K562 (cell line): ENCODE data around the gene RNF151. TPM values are rescaled to one million over a fixed set of nuclear protein-coding genes. Genes with fewer than 3 reads are reported as not detected.
A peak's percentile ranks its signal among the peaks of the same experiment; 100 is the strongest.

Experiments
- ATAC-seq: fragments of 200-7000 bp; cut with Tn5 transposase; 3 replicates; pipeline ENCODE4 v1.9.1; 2020; ENCODE audit warnings: moderate library complexity
- BruUV-seq: library from RNA; stranded (reverse); fragments of 400-500 nt; replicated peaks from 2 replicates; lab custom pipeline; 2021; lab: Mats Ljungman, UMichigan
- CTCF ChIA-PET: fragments of 300-600 bp; formaldehyde crosslinking; extraction: SDS; loops from one replicate; lab custom pipeline; 2021; ENCODE audit warnings: low intra/inter-chr PET ratio; lab: Yijun Ruan, JAX
- POLR2A ChIA-PET: fragments of 300-600, 350-650 bp; sonication (Branson Sonifier 250); formaldehyde crosslinking; extraction: SDS; loops from one replicate; lab custom pipeline; 2021; ENCODE audit warnings: antibody characterized with exemption, inconsistent platforms; lab: Yijun Ruan, JAX
- DNase-seq, 4 experiments: peaks; one replicate each; pipeline versions ENCODE4 v3.0.0 to v3.0.0-alpha.2; 2011 to 2018; ENCODE audit warnings: low spot score in 3 of 4, mixed read lengths in 3 of 4; ENCODE audit errors: extremely low read depth in 1 of 4
- FAIRE-seq: peaks from 2 replicates; lab custom pipeline; 2011; peaks lifted over from hg19 to GRCh38; lab: Jason Lieb, UNC
- H2AFZ ChIP-seq: 2 replicates; pipeline ENCODE4 v1.6.0; 2011; ENCODE audit warnings: low read depth, low read length, control low read depth, inconsistent platforms
- H3K27ac ChIP-seq: fragments of 200-600 bp; 3 replicates; pipeline ENCODE4 v1.8.0; 2011; ENCODE audit warnings: low read depth, mild to moderate bottlenecking, control low read depth, inconsistent platforms, low read length, moderate library complexity, mixed read lengths; ENCODE audit errors: extremely low read depth
- H3K27me3 ChIP-seq, 2 experiments: fragments of 300-600 bp in 1 of 2; 2 replicates in 1 of 2; 3 replicates in 1 of 2; pipeline versions ENCODE4 v1.6.0 to v1.8.0; 2011; ENCODE audit warnings: inconsistent platforms in 2 of 2, low read length in 2 of 2, mild to moderate bottlenecking in 1 of 2, mixed read lengths in 1 of 2, moderate library complexity in 1 of 2; ENCODE audit not compliant: control insufficient read depth in 2 of 2, insufficient read depth in 2 of 2
- H3K36me3 ChIP-seq: fragments of 300-600 bp; 3 replicates; pipeline ENCODE4 v1.8.0; 2011; ENCODE audit warnings: mild to moderate bottlenecking, low read length, inconsistent platforms; ENCODE audit not compliant: control insufficient read depth, insufficient read depth
- H3K4me1 ChIP-seq, 2 experiments: fragments of 200-600 bp in 1 of 2; replicated peaks in 1 of 2; 2 replicates in 1 of 2; 3 replicates in 1 of 2; pipeline versions ENCODE4 v1.5.1 to v1.8.0; 2011; ENCODE audit warnings: inconsistent platforms in 2 of 2, low read length in 2 of 2, mild to moderate bottlenecking in 1 of 2, mixed read lengths in 1 of 2, moderate library complexity in 1 of 2; ENCODE audit not compliant: control insufficient read depth in 2 of 2, insufficient read depth in 2 of 2
- H3K4me2 ChIP-seq: 2 replicates; pipeline ENCODE4 v1.6.1; 2011; ENCODE audit warnings: low read length, control low read depth, inconsistent platforms, mixed read lengths; ENCODE audit not compliant: insufficient read depth
- H3K4me3 ChIP-seq: fragments of 200-600 bp; sonication (generic), shearing (Covaris generic); 2 replicates; pipeline ENCODE4 v1.5.1; 2016; ENCODE audit warnings: control low read depth, inconsistent platforms
- H3K79me2 ChIP-seq: fragments of 200-600 bp; 3 replicates; pipeline ENCODE4 v1.8.0; 2011; ENCODE audit warnings: low read length, inconsistent platforms; ENCODE audit not compliant: control insufficient read depth, insufficient read depth
- H3K9ac ChIP-seq, 2 experiments: 2 replicates each; pipeline versions ENCODE4 v1.6.0 to v1.6.1; 2011; ENCODE audit warnings: low read depth in 2 of 2, low read length in 2 of 2, control low read depth in 1 of 2, inconsistent platforms in 1 of 2, mild to moderate bottlenecking in 1 of 2, mixed read lengths in 1 of 2; ENCODE audit not compliant: insufficient read depth in 1 of 2
- H3K9me1 ChIP-seq: one replicate; pipeline ENCODE4 v1.6.0; 2011; ENCODE audit warnings: inconsistent platforms, mild to moderate bottlenecking, low read length, moderate library complexity; ENCODE audit not compliant: control insufficient read depth, insufficient read depth
- H3K9me3 ChIP-seq: replicated peaks from 2 replicates; pipeline ENCODE4 v1.5.1; 2011; ENCODE audit warnings: low read depth, low read length, inconsistent platforms; ENCODE audit not compliant: control insufficient read depth, insufficient read depth
- H4K20me1 ChIP-seq: replicated peaks from 2 replicates; pipeline ENCODE4 v1.6.1; 2011; ENCODE audit warnings: low read length, inconsistent platforms, mixed read lengths; ENCODE audit not compliant: control insufficient read depth, insufficient read depth
- MTA2 ChIP-seq: fragments of 450-650 bp; IDR thresholded peaks from 2 replicates; pipeline ENCODE4 v1.6.1; 2016; ENCODE audit warnings: low read depth
- NCOA4 ChIP-seq: fragments of 450-650 bp; IDR thresholded peaks from 2 replicates; pipeline ENCODE4 v1.6.1; 2018; ENCODE audit warnings: mild to moderate bottlenecking; ENCODE audit not compliant: partially characterized antibody
- POLR2A ChIP-seq: fragments of 450-650 bp; conservative IDR thresholded peaks from 2 replicates; pipeline ENCODE4 v1.6.1; 2016
- POLR2G ChIP-seq: fragments of 200-400 bp; formaldehyde crosslinking; IDR thresholded peaks from 2 replicates; pipeline ENCODE4 v1.6.1; 2017; ENCODE audit warnings: low read depth, mild to moderate bottlenecking, antibody characterized with exemption, low read length, moderate library complexity
- RBFOX2 ChIP-seq: fragments of 200-400 bp; formaldehyde crosslinking; IDR thresholded peaks from 2 replicates; pipeline ENCODE4 v1.6.1; 2017; ENCODE audit warnings: low read depth, mild to moderate bottlenecking, low read length, moderate library complexity
- RFX7 ChIP-seq: fragments of 250-450 bp; sonication (Bioruptor Pico); IDR thresholded peaks from 2 replicates; pipeline ENCODE4 v1.5.1; 2021; ENCODE audit warnings: mild to moderate bottlenecking
- ZBTB33 ChIP-seq: sonication (generic); formaldehyde crosslinking; IDR thresholded peaks from 2 replicates; pipeline ENCODE4 v1.8.1; 2023; ENCODE audit warnings: mild to moderate bottlenecking, missing genetic modification reagents
- ZNF79 ChIP-seq: fragments of 250-450 bp; sonication (Bioruptor Pico); IDR thresholded peaks from 2 replicates; pipeline ENCODE4 v1.4.0; 2020; ENCODE audit warnings: low read depth, mild to moderate bottlenecking, moderate library complexity
- WGBS: fragments of 100-300 bp; shearing (Covaris generic); methylation state at CpG from one replicate; pipeline ENCODE4 v1.1.6; 2016; ENCODE audit warnings: low coverage, mixed read lengths; ENCODE audit not compliant: insufficient coverage; ENCODE audit errors: missing lambda C conversion rate; 5-methylcytosine and 5-hydroxymethylcytosine counted together
- in situ Hi-C: fragments of 300-500 bp; cut with MboI; formaldehyde crosslinking; loops from 4 replicates; pipeline ENCODE4 v1.15.0; 2018; ENCODE audit warnings: inconsistent platforms, mixed read lengths
- intact Hi-C: fragments of 100-400 bp; cut with micrococcal nuclease; formaldehyde crosslinking; loops from 2 replicates; pipeline ENCODE4 v1.14.2; 2022
- polyA plus RNA-seq, 8 experiments: library from polyadenylated mRNA; depleted of rRNA in 4 of 8; stranded (reverse) in 5 of 8; unstranded in 3 of 8; fragments of >200 nt; fragmentation: Nextera tagmentation in 2 of 8; fragmentation: Illumina TruSeq in 1 of 8; extraction: Ambion mirVana in 2 of 8; extraction: Trizol in 1 of 8; gene quantifications; 2 replicates each; pipeline versions ENCODE4 v1.2.1 to v1.2.3, GENCODE V29; 2011 to 2014; ENCODE audit warnings: inconsistent platforms in 1 of 8, missing spikeins in 1 of 8
- total RNA-seq, 7 experiments: library from RNA; depleted of rRNA in 6 of 7; stranded (reverse); fragments of >200 nt in 6 of 7; fragmentation: Illumina TruSeq in 2 of 7; extraction: Trizol in 2 of 7; gene quantifications; 2 replicates each; pipeline versions ENCODE4 v1.2.1 to v1.2.3, GENCODE V29; 2011 to 2021; ENCODE audit warnings: low replicate concordance in 1 of 7

RNF151 gene
- total and polyA plus RNA-seq, 9 of the 15 experiments (the other 6 are each of a cell fraction or from before 2014, with no cell fraction given): not detected

- peak; percentile 36; the same call in 1 of the 2 replicates for TF ChIP-seq ZBTB33 (CRISPR knock-in tag)
- TF ChIP-seq RBFOX2: 0 out of 2 replicates have a peak, but pooled peaks have one; percentile 6
- TF ChIP-seq POLR2G: peak; percentile 69
- no peak for TF ChIP-seq NCOA4
- peak; percentile 25 for TF ChIP-seq POLR2A
- TF ChIP-seq RFX7 (CRISPR knock-in tag): no peak
- no peak for TF ChIP-seq ZNF79 (CRISPR knock-in tag)
- TF ChIP-seq, all 486 proteins: peak for 5
Observed at GRCh38 chr16:1980030-1980769, 13.5 kb downstream of the RNF151 start (continued).

- H3K79me2 ChIP-seq: peaks cover 13% of the 10 kb centered on the region
- intact Hi-C loops: no loop called here
- TF ChIP-seq MTA2: no peak
- TF ChIP-seq ZBTB33 (CRISPR knock-in tag): peak; percentile 90; the same call in 1 of the 2 replicates
- peak; percentile 32; the same call in 1 of the 2 replicates for TF ChIP-seq POLR2A
- peak; percentile 62 for TF ChIP-seq POLR2G
- TF ChIP-seq, all 486 proteins: peak for 3
- no peak overlapping the region for H2AFZ ChIP-seq
- H3K9me1 ChIP-seq: no peaks in the 10 kb centered on the region
- peaks cover 44% of the 10 kb centered on the region; the same call in 2 of the 3 replicates for H3K36me3 ChIP-seq
- peaks cover 6 to 84% of the 10 kb centered on the region in 2 experiments; a peak in 4 of 5 replicates for H3K4me1 ChIP-seq
- ATAC-seq (no peak), DNase-seq (no peak), FAIRE-seq (no peak)
- CTCF ChIA-PET: no interaction called here
- peak overlapping the region in 1 of 2 experiments; percentile 70; a peak in 2 of 4 replicates for H3K9ac ChIP-seq
- POLR2A ChIA-PET: interaction anchor here (0.9 to 10.2 kb wide), 3 partner anchors 9 to 17 kb away, joined by 3 to 103 read pairs (median 16); partner anchors contain the start of genes RNF151, RPS2 and TBL3
- BruUV-seq: no TSS peak
- H4K20me1 ChIP-seq: no peaks in the 10 kb centered on the region
- H3K4me3 ChIP-seq: no peak overlapping the region
- 43% methylated on average over 16 of the region's 16 CpGs for WGBS
- H3K27ac ChIP-seq: no peak overlapping the region
- no peak overlapping the region for H3K4me2 ChIP-seq
- in situ Hi-C loops: no loop called here
- H3K9me3 ChIP-seq: no peaks in the 10 kb centered on the region
- H3K27me3 ChIP-seq: no peaks in the 10 kb centered on the region
Observed at GRCh38 chr16:1980770-1981087, 14.1 kb downstream of the RNF151 start.
